CD8-positive, alpha-beta memory T cell (primary cell): ENCODE measurements around the gene TMTC1. TPM values are rescaled to one million over a fixed set of nuclear protein-coding genes. Genes with fewer than 3 reads are reported as not detected.

ENCODE experiments used
- CTCF ChIA-PET: fragments of 350-600 bp; sonication (Branson Sonifier 250); formaldehyde crosslinking; loops from one replicate; lab custom pipeline; 2021; ENCODE audit warnings: antibody characterized with exemption; lab: Charles Lee
- POLR2A ChIA-PET: fragments of 350-600 bp; sonication (Branson Sonifier 250); formaldehyde crosslinking; loops from one replicate; lab custom pipeline; 2021; ENCODE audit warnings: antibody characterized with exemption; lab: Charles Lee
- DNase-seq, 5 donors: peaks; one replicate each; pipeline versions ENCODE4 v3.0.0 to v3.0.0-alpha.2; 2020 to 2022; ENCODE audit warnings: mixed read lengths in 1 of 5
- H3K27ac ChIP-seq: one replicate; pipeline ENCODE4 v1.7.0; 2013; ENCODE audit warnings: low read depth, mild to moderate bottlenecking, low read length, moderate library complexity
- H3K27me3 ChIP-seq: 2 replicates; pipeline ENCODE4 v1.7.0; 2013; ENCODE audit warnings: low read length, mild to moderate bottlenecking; ENCODE audit not compliant: insufficient read depth, poor library complexity, severe bottlenecking
- H3K36me3 ChIP-seq: 2 replicates; pipeline ENCODE4 v1.7.0; 2013; ENCODE audit warnings: mild to moderate bottlenecking, low read length, moderate library complexity; ENCODE audit not compliant: insufficient read depth
- H3K4me1 ChIP-seq: 2 replicates; pipeline ENCODE4 v1.7.0; 2013; ENCODE audit warnings: mild to moderate bottlenecking, low read length, moderate library complexity; ENCODE audit not compliant: insufficient read depth
- H3K4me3 ChIP-seq: 2 replicates; pipeline ENCODE4 v1.7.0; 2013; ENCODE audit warnings: mild to moderate bottlenecking, low read length
- H3K9me3 ChIP-seq: 2 replicates; pipeline ENCODE4 v1.7.0; 2013; ENCODE audit warnings: mild to moderate bottlenecking, low read length
- H3K27ac Mint-ChIP-seq, 8 donors: one replicate each; pipeline ENCODE4 v1.8.0; 2020 to 2021; ENCODE audit warnings: mixed read lengths in 8 of 8, mild to moderate bottlenecking in 6 of 8, inconsistent platforms in 3 of 8, moderate library complexity in 3 of 8
- H3K27me3 Mint-ChIP-seq, 2 donors: one replicate each; pipeline ENCODE4 v1.8.0; 2020 to 2021; ENCODE audit warnings: mixed read lengths in 2 of 2, mild to moderate bottlenecking in 1 of 2, moderate library complexity in 1 of 2
- H3K36me3 Mint-ChIP-seq, 3 donors: one replicate each; pipeline ENCODE4 v1.8.0; 2020 to 2021; ENCODE audit warnings: mixed read lengths in 3 of 3, inconsistent platforms in 1 of 3, mild to moderate bottlenecking in 1 of 3
- H3K4me1 Mint-ChIP-seq, 3 donors: one replicate each; pipeline ENCODE4 v1.8.0; 2020 to 2021; ENCODE audit warnings: mixed read lengths in 3 of 3, inconsistent platforms in 1 of 3, mild to moderate bottlenecking in 1 of 3
- H3K4me3 Mint-ChIP-seq, 7 donors: one replicate each; pipeline ENCODE4 v1.8.0; 2020 to 2021; ENCODE audit warnings: mixed read lengths in 7 of 7, mild to moderate bottlenecking in 6 of 7, moderate library complexity in 4 of 7, inconsistent platforms in 2 of 7
- H3K9me3 Mint-ChIP-seq, 5 donors: one replicate each; pipeline ENCODE4 v1.8.0; 2020 to 2022; ENCODE audit warnings: mixed read lengths in 5 of 5, mild to moderate bottlenecking in 3 of 5, moderate library complexity in 2 of 5, inconsistent platforms in 1 of 5
- polyA plus RNA-seq: library from polyadenylated mRNA; unstranded; fragments of 300-500 nt; fragmentation: Illumina TruSeq; gene quantifications from one replicate; pipeline ENCODE4 v1.2.3, GENCODE V29; 2021
- total RNA-seq, 2 experiments: library from RNA; stranded (reverse); gene quantifications; one replicate each; pipeline ENCODE4 v1.2.3, GENCODE V29; 2021

The TMTC1 gene
- total and polyA plus RNA-seq, 3 experiments from 2014 or later = not detected

- Mint-ChIP-seq H3K27me3 (no peaks in the 10 kb centered on the region), H3K9me3 (peaks cover 0 to 4% (median 0%) of the 10 kb centered on the region in 5 donors), H3K27ac (no peak overlapping the region), H3K4me3 (no peak overlapping the region), H3K36me3 (no peaks in the 10 kb centered on the region), H3K4me1 (no peaks in the 10 kb centered on the region)
- H3K9me3 ChIP-seq = no peaks in the 10 kb centered on the region
- no peaks in the 10 kb centered on the region for H3K36me3 ChIP-seq
- no peak overlapping the region for H3K27ac ChIP-seq
- no peak for DNase-seq
- H3K27me3 ChIP-seq = no peaks in the 10 kb centered on the region
- CTCF ChIA-PET = no interaction called here
- no peak overlapping the region for H3K4me3 ChIP-seq
- H3K4me1 ChIP-seq = no peaks in the 10 kb centered on the region
- POLR2A ChIA-PET = no interaction called here
Measured at GRCh38 chr12:29742646-29743045, 41.1 kb downstream of the TMTC1 start.

GRCh38 chr12:29741342-29742241 lies 42.1 kb downstream of the TMTC1 start:
- H3K4me3 Mint-ChIP-seq = no peak overlapping the region
- DNase-seq = no peak
- ChIA-PET POLR2A (no interaction called here), CTCF (no interaction called here)
- peaks cover 0 to 4% (median 0%) of the 10 kb centered on the region in 5 donors for H3K9me3 Mint-ChIP-seq
- no peaks in the 10 kb centered on the region for H3K4me1 Mint-ChIP-seq
- no peaks in the 10 kb centered on the region for H3K36me3 Mint-ChIP-seq
- Histone ChIP-seq H3K9me3 (no peaks in the 10 kb centered on the region), H3K27me3 (no peaks in the 10 kb centered on the region), H3K4me1 (no peaks in the 10 kb centered on the region), H3K27ac (no peak overlapping the region), H3K4me3 (no peak overlapping the region), H3K36me3 (no peaks in the 10 kb centered on the region)
- no peak overlapping the region for H3K27ac Mint-ChIP-seq
- no peaks in the 10 kb centered on the region for H3K27me3 Mint-ChIP-seq

GRCh38 chr12:29739279-29739991 lies 44.3 kb downstream of the TMTC1 start:
- CTCF ChIA-PET = no interaction called here

GRCh38 chr12:29738365-29738764 lies 45.4 kb downstream of the TMTC1 start:
- ChIA-PET CTCF (no interaction called here), POLR2A (no interaction called here)
- Histone ChIP-seq H3K9me3 (no peaks in the 10 kb centered on the region), H3K27ac (no peak overlapping the region), H3K27me3 (no peaks in the 10 kb centered on the region), H3K36me3 (no peaks in the 10 kb centered on the region), H3K4me1 (no peaks in the 10 kb centered on the region), H3K4me3 (no peak overlapping the region)
- H3K27ac Mint-ChIP-seq = no peak overlapping the region
- H3K9me3 Mint-ChIP-seq = peaks cover 0 to 3% (median 0%) of the 10 kb centered on the region in 5 donors
- H3K4me1 Mint-ChIP-seq = no peaks in the 10 kb centered on the region
- H3K27me3 Mint-ChIP-seq = no peaks in the 10 kb centered on the region
- no peak for DNase-seq
- H3K36me3 Mint-ChIP-seq = peaks cover 0 to 2% (median 0%) of the 10 kb centered on the region in 3 donors
- H3K4me3 Mint-ChIP-seq = no peak overlapping the region

More at GRCh38 chr12:29739279-29739991, 44.3 kb downstream of the TMTC1 start:
- Mint-ChIP-seq H3K4me1 (no peaks in the 10 kb centered on the region), H3K27me3 (no peaks in the 10 kb centered on the region), H3K9me3 (peaks cover 0 to 3% (median 0%) of the 10 kb centered on the region in 5 donors), H3K4me3 (no peak overlapping the region), H3K27ac (no peak overlapping the region), H3K36me3 (peaks cover 0 to 2% (median 0%) of the 10 kb centered on the region in 3 donors)
- Histone ChIP-seq H3K4me1 (no peaks in the 10 kb centered on the region), H3K9me3 (no peaks in the 10 kb centered on the region), H3K27ac (no peak overlapping the region), H3K36me3 (no peaks in the 10 kb centered on the region), H3K4me3 (no peak overlapping the region), H3K27me3 (no peaks in the 10 kb centered on the region)
- POLR2A ChIA-PET = no interaction called here
- DNase-seq = no peak

- H3K9me3 ChIP-seq = no peaks in the 10 kb centered on the region
- peaks cover 0 to 2% (median 0%) of the 10 kb centered on the region in 3 donors for H3K36me3 Mint-ChIP-seq
- H3K4me1 ChIP-seq = no peaks in the 10 kb centered on the region
- H3K27ac ChIP-seq = no peak overlapping the region
- no peaks in the 10 kb centered on the region for H3K27me3 Mint-ChIP-seq
- ChIA-PET POLR2A (no interaction called here), CTCF (no interaction called here)
- H3K4me1 Mint-ChIP-seq = no peaks in the 10 kb centered on the region
- no peak overlapping the region for H3K4me3 Mint-ChIP-seq
- H3K9me3 Mint-ChIP-seq = peaks cover 0 to 3% (median 0%) of the 10 kb centered on the region in 5 donors
- no peak for DNase-seq
- no peak overlapping the region for H3K4me3 ChIP-seq
- H3K36me3 ChIP-seq = no peaks in the 10 kb centered on the region
- no peak overlapping the region for H3K27ac Mint-ChIP-seq
- H3K27me3 ChIP-seq = no peaks in the 10 kb centered on the region
Measured at GRCh38 chr12:29737644-29738043, 46.1 kb downstream of the TMTC1 start.

GRCh38 chr12:29735604-29736003 lies 48.1 kb downstream of the TMTC1 start:
- H3K9me3 ChIP-seq = no peaks in the 10 kb centered on the region
- H3K27ac ChIP-seq = no peak overlapping the region
- H3K4me1 Mint-ChIP-seq = no peaks in the 10 kb centered on the region
- no peak for DNase-seq
- H3K4me3 Mint-ChIP-seq = no peak overlapping the region
- H3K9me3 Mint-ChIP-seq = peaks cover 0 to 3% (median 0%) of the 10 kb centered on the region in 5 donors
- CTCF ChIA-PET = no interaction called here
- H3K27me3 Mint-ChIP-seq = no peaks in the 10 kb centered on the region
- H3K36me3 Mint-ChIP-seq = peaks cover 0 to 2% (median 0%) of the 10 kb centered on the region in 3 donors
- POLR2A ChIA-PET = no interaction called here
- no peaks in the 10 kb centered on the region for H3K36me3 ChIP-seq
- H3K4me1 ChIP-seq = no peaks in the 10 kb centered on the region
- H3K27me3 ChIP-seq = no peaks in the 10 kb centered on the region
- no peak overlapping the region for H3K27ac Mint-ChIP-seq
- no peak overlapping the region for H3K4me3 ChIP-seq

GRCh38 chr12:29734734-29735133 lies 49.0 kb downstream of the TMTC1 start:
- no peak overlapping the region for H3K4me3 Mint-ChIP-seq
- H3K4me1 Mint-ChIP-seq = no peaks in the 10 kb centered on the region
- no peaks in the 10 kb centered on the region for H3K27me3 Mint-ChIP-seq
- Histone ChIP-seq H3K9me3 (no peaks in the 10 kb centered on the region), H3K27ac (no peak overlapping the region), H3K4me1 (no peaks in the 10 kb centered on the region), H3K36me3 (no peaks in the 10 kb centered on the region), H3K4me3 (no peak overlapping the region), H3K27me3 (no peaks in the 10 kb centered on the region)
- no peak overlapping the region for H3K27ac Mint-ChIP-seq
- ChIA-PET CTCF (no interaction called here), POLR2A (no interaction called here)
- H3K9me3 Mint-ChIP-seq = peaks cover 0 to 3% (median 0%) of the 10 kb centered on the region in 5 donors
- DNase-seq = no peak
- peaks cover 0 to 2% (median 0%) of the 10 kb centered on the region in 3 donors for H3K36me3 Mint-ChIP-seq

- H3K27ac ChIP-seq = no peak overlapping the region
- no peak for DNase-seq
- Mint-ChIP-seq H3K27me3 (no peaks in the 10 kb centered on the region), H3K27ac (no peak overlapping the region), H3K9me3 (peaks cover 0 to 2% (median 0%) of the 10 kb centered on the region in 5 donors), H3K4me1 (no peaks in the 10 kb centered on the region), H3K36me3 (peaks cover 0 to 2% (median 0%) of the 10 kb centered on the region in 3 donors), H3K4me3 (no peak overlapping the region)
- no peaks in the 10 kb centered on the region for H3K4me1 ChIP-seq
- CTCF ChIA-PET = no interaction called here
- POLR2A ChIA-PET = no interaction called here
- no peak overlapping the region for H3K4me3 ChIP-seq
- no peaks in the 10 kb centered on the region for H3K27me3 ChIP-seq
- H3K36me3 ChIP-seq = no peaks in the 10 kb centered on the region
- H3K9me3 ChIP-seq = no peaks in the 10 kb centered on the region
Measured at GRCh38 chr12:29734305-29734704, 49.4 kb downstream of the TMTC1 start.
